ENCODE results near the gene CLK1. TPM values are rescaled to one million over a fixed set of nuclear protein-coding genes. Genes with fewer than 3 reads are reported as not detected.

CLK1 gene
- total and polyA plus RNA-seq, 2 of the 13 experiments (the other 11 are each of a cell fraction or from before 2014, with no cell fraction given): 66.6 to 101 TPM

- peak; percentile 96 for TF ChIP-seq ZFY (CRISPR knock-in tag; IDR thresholded peaks at IDR 0.05)
- peak; percentile 63 for TF ChIP-seq CREB1 (IDR thresholded peaks at IDR 0.05)
- peak; percentile 89 for TF ChIP-seq CREB1 (CRISPR knock-in tag; IDR thresholded peaks at IDR 0.05)
- no peak; the same call in none of the 2 replicates for TF ChIP-seq KMT2A (CRISPR knock-in tag; IDR thresholded peaks at IDR 0.05)
- TF ChIP-seq THAP8 (CRISPR knock-in tag; IDR thresholded peaks at IDR 0.05; ENCODE audit: borderline replicate concordance): 0 out of 2 replicates have a peak, but pooled peaks have one; percentile 14
- no peak for TF ChIP-seq ZNF740 (CRISPR knock-in tag; IDR thresholded peaks at IDR 0.05)
- TF ChIP-seq RELA (CRISPR knock-in tag; IDR thresholded peaks at IDR 0.05): peak; percentile 65
- TF ChIP-seq ATAD3A (CRISPR knock-in tag; IDR thresholded peaks at IDR 0.05): no peak
- no peak for TF ChIP-seq RFX3 (CRISPR knock-in tag; IDR thresholded peaks at IDR 0.05)
- peak; percentile 53; the same call in 1 of the 2 replicates for TF ChIP-seq ZNF891 (CRISPR knock-in tag; IDR thresholded peaks at IDR 0.05)
- no peak for TF ChIP-seq TERF1 (CRISPR knock-in tag; IDR thresholded peaks at IDR 0.05)
- no peak; the same call in 1 of the 2 replicates for TF ChIP-seq MBNL3 (CRISPR knock-in tag; conservative IDR thresholded peaks at IDR 0.05)
- no peak for TF ChIP-seq RFXAP (CRISPR knock-in tag; IDR thresholded peaks at IDR 0.05; ENCODE audit: borderline replicate concordance)
Measured at GRCh38 chr2:200811333-200812121, 52.9 kb downstream of the CLK1 start, which contains the start of gene BZW1 (continued).
